Left lung (tissue), 10 donors: ENCODE data around the gene ADCY7. TPM values are rescaled to one million over a fixed set of nuclear protein-coding genes. Genes with fewer than 3 reads are reported as not detected.

ENCODE experiments used
- ATAC-seq: fragments of 200-7000 bp; cut with Tn5 transposase; one replicate; pipeline ENCODE4 v1.9.1; 2020; ENCODE audit warnings: moderate library complexity
- DNase-seq, 4 donors: peaks; one replicate each; pipeline ENCODE4 v3.0.0-alpha.2; 2013 to 2020
- H3K27ac ChIP-seq, 2 donors: fragments of 200-600 bp; sonication (generic) in 1 of 2; one replicate each; pipeline versions ENCODE4 v1.5.0 to v1.8.0; 2020 to 2021
- H3K27me3 ChIP-seq, 2 donors: fragments of 200-600 bp; sonication (generic) in 1 of 2; one replicate each; pipeline versions ENCODE4 v1.5.0 to v1.8.0; 2020 to 2021
- H3K36me3 ChIP-seq, 2 donors: fragments of 200-600 bp; sonication (generic) in 1 of 2; one replicate each; pipeline versions ENCODE4 v1.5.0 to v1.8.0; 2020 to 2021
- H3K4me1 ChIP-seq, 2 donors: fragments of 200-600 bp; one replicate each; pipeline ENCODE4 v1.8.0; 2021
- H3K4me3 ChIP-seq, 2 donors: fragments of 200-600 bp; sonication (generic) in 1 of 2; one replicate each; pipeline versions ENCODE4 v1.5.0 to v1.8.0; 2020 to 2021; ENCODE audit warnings: mild to moderate bottlenecking in 1 of 2
- H3K9me3 ChIP-seq, 2 donors: fragments of 200-600 bp; sonication (generic) in 1 of 2; one replicate each; pipeline versions ENCODE4 v1.5.0 to v1.8.0; 2020 to 2021
- intact Hi-C, 2 donors: fragments of 100-400 bp; cut with DNase I; formaldehyde crosslinking; loops; one replicate each; pipeline versions ENCODE4 v1.11.2 to v1.14.2; 2022
- polyA plus RNA-seq, 6 donors: library from polyadenylated mRNA; unstranded; fragments of 120-200 nt; gene quantifications; one replicate each; pipeline ENCODE4 v1.2.1, GENCODE V29; 2013; ENCODE audit not compliant: insufficient read length in 6 of 6
- total RNA-seq, 2 donors: library from RNA; stranded (reverse); fragmentation: NEBNext Ultra II Directional; extraction: Animal tissue kit (Norgen Biotek cat#: 25700); gene quantifications; one replicate each; pipeline ENCODE4 v1.2.1, GENCODE V29; 2021
- TF ChIP-seq, protein P1 (sequence below), 2 donors: fragments of 200-600 bp; sonication (generic) in 1 of 2; IDR thresholded peaks; one replicate each; pipeline versions ENCODE4 v1.5.0 to v1.8.0; 2021; ENCODE audit warnings: antibody characterized with exemption in 2 of 2
- donor health status: DM: no; HTN: yes; CAD: no.
- donor health status: DM: no; HTN: no; CAD: no.

Gene ADCY7
- total and polyA plus RNA-seq, 8 donors = 23.5 to 116 (median 29.9) TPM

GRCh38 chr16:50263940-50264929, 2.1 kb upstream of the ADCY7 start:
- TF ChIP-seq, protein P1, sequence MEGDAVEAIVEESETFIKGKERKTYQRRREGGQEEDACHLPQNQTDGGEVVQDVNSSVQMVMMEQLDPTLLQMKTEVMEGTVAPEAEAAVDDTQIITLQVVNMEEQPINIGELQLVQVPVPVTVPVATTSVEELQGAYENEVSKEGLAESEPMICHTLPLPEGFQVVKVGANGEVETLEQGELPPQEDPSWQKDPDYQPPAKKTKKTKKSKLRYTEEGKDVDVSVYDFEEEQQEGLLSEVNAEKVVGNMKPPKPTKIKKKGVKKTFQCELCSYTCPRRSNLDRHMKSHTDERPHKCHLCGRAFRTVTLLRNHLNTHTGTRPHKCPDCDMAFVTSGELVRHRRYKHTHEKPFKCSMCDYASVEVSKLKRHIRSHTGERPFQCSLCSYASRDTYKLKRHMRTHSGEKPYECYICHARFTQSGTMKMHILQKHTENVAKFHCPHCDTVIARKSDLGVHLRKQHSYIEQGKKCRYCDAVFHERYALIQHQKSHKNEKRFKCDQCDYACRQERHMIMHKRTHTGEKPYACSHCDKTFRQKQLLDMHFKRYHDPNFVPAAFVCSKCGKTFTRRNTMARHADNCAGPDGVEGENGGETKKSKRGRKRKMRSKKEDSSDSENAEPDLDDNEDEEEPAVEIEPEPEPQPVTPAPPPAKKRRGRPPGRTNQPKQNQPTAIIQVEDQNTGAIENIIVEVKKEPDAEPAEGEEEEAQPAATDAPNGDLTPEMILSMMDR (IDR thresholded peaks at IDR 0.05) = no peak
- ATAC-seq (peak; percentile 3), DNase-seq (no peak)
- H3K4me1 ChIP-seq = peaks cover 21 to 75% of the 10 kb centered on the region in 2 donors
- no peaks in the 10 kb centered on the region for H3K27me3 ChIP-seq
- intact Hi-C loops = no loop called here
- no peak overlapping the region for H3K4me3 ChIP-seq
- H3K36me3 ChIP-seq = no peaks in the 10 kb centered on the region
- H3K27ac ChIP-seq = peak overlapping the region in 1 of 2 donors; percentile 19
- H3K9me3 ChIP-seq = no peaks in the 10 kb centered on the region

- Histone ChIP-seq H3K27ac (no peak overlapping the region), H3K36me3 (no peaks in the 10 kb centered on the region), H3K27me3 (no peaks in the 10 kb centered on the region), H3K4me1 (peaks cover 15 to 79% of the 10 kb centered on the region in 2 donors), H3K4me3 (no peak overlapping the region), H3K9me3 (no peaks in the 10 kb centered on the region)
- ATAC-seq = peak; percentile 17
- intact Hi-C loops = no loop called here
- DNase-seq = peak in 1 of 4 donors; percentile 41
- TF ChIP-seq, protein P1 (IDR thresholded peaks at IDR 0.05) = peak; percentile 12 to 18
Measured at GRCh38 chr16:50265260-50265659, 1.1 kb upstream of the ADCY7 start.

DNA sequence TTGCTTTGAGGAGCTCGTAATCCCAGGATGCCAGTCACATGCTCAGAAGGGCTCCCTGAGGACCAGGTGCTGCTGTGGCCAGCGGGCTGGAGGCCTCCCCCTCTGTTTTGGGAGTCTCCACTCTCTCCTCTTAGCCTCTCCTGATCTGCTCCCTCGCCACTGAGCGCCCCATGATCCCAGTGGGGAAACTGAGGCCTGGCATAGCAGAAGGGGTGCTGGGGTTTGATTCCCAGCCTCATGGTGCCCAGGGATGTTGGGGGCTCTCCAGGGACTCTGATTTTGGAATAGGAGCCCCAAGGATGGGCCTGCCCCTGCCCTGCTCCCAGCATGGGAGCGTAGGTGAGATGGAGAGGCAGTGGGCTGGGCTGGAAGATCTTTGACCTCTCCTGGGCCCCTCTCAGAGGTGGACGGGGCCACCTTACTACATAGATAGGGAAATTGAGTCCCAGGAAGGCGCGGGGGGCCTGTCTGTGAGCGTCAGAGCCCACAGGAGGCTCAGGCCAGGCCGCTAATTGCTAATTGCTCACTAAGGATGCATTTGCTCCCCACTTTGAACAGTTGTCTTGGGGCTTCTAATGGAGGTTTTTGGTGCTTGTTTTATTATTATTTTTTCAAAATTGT, 525 bp upstream of the ADCY7 start:
- intact Hi-C loops = no loop called here
- Histone ChIP-seq H3K4me1 (peaks cover 15 to 84% of the 10 kb centered on the region in 2 donors), H3K27ac (peak overlapping the region; percentile 42 to 71), H3K4me3 (peak overlapping the region in 1 of 2 donors; percentile 49), H3K9me3 (no peaks in the 10 kb centered on the region), H3K27me3 (no peaks in the 10 kb centered on the region), H3K36me3 (no peaks in the 10 kb centered on the region)
- no peak for DNase-seq
- TF ChIP-seq, protein P1 (IDR thresholded peaks at IDR 0.05) = no peak
- no peak for ATAC-seq

- H3K36me3 ChIP-seq = no peaks in the 10 kb centered on the region
- TF ChIP-seq, protein P1 (IDR thresholded peaks at IDR 0.05) = no peak
- ATAC-seq (no peak), DNase-seq (peak in 1 of 4 donors; percentile 67)
- no peaks in the 10 kb centered on the region for H3K27me3 ChIP-seq
- no peaks in the 10 kb centered on the region for H3K9me3 ChIP-seq
- peaks cover 15 to 87% of the 10 kb centered on the region in 2 donors for H3K4me1 ChIP-seq
- H3K4me3 ChIP-seq = peak overlapping the region; percentile 19 to 49
- intact Hi-C loops = no loop called here
- H3K27ac ChIP-seq = peak overlapping the region; percentile 49 to 71
Measured at GRCh38 chr16:50267151-50267631, 840 bp downstream of the ADCY7 start.

- Histone ChIP-seq H3K9me3 (no peaks in the 10 kb centered on the region), H3K36me3 (no peaks in the 10 kb centered on the region), H3K4me3 (peak overlapping the region in 1 of 2 donors; percentile 49), H3K27me3 (no peaks in the 10 kb centered on the region), H3K4me1 (peaks cover 15 to 91% of the 10 kb centered on the region in 2 donors), H3K27ac (peak overlapping the region; percentile 49 to 71)
- TF ChIP-seq, protein P1 (IDR thresholded peaks at IDR 0.05) = no peak
- DNase-seq = peak in 2 of 4 donors; percentile 38 to 68
- intact Hi-C loops = no loop called here
- ATAC-seq = no peak
Measured at GRCh38 chr16:50267651-50268050, 1.3 kb downstream of the ADCY7 start.
